ENCODE data around the gene YBX2.

Gene YBX2

DNA sequence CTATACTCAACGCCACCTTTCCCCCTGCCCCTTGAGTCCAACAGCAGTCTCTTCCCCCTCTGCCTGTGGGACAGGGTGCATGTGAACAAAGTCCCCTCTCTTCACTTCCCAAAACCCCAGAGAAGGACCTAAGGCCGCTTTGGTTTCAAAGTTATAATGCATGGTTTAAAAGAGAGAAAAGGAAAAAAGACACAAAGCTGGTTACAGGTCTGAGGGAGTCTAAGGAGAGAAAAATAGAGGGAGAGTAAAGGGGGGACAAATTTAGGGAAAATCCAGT is 51.0 kb downstream of the YBX2 start:
- no peak for DNase-seq

DNA sequence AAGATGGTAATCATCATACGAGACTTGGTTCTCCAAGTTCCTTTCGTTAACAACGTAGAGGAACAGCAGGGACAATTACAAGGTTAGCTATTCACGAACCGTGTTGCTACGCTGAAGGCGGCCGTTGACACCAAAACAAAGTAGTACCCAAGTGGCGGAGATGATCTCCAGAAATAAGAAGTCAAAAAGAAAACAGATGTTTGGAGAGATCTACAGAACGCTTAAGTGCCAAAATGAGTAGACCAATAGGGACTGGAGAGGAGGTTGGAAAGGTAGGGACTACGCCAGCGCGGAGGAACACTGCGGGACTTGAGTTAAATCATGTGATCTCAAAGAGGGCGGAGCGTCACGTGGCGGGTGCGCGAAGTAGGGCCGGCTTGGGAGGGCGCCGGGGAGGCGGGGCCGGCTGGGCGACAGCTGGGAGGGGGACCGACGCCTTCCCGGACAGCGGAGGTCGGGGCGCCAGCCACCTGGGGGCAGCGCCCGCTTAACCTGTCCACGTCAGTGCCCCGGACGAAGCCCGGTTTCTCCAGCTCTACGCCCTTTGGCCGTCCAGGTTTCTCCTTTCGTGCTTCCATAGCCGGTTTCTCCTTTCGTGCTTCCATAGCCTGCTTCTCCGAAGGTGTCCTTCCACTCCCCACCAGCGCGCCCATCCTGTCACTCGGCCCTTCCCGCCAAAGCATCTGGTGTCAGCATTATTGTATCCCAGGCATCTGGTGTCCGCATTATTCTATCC is 51.6 kb downstream of the YBX2 start:
- peak; percentile 62 to 96 (median 93) for DNase-seq

DNA sequence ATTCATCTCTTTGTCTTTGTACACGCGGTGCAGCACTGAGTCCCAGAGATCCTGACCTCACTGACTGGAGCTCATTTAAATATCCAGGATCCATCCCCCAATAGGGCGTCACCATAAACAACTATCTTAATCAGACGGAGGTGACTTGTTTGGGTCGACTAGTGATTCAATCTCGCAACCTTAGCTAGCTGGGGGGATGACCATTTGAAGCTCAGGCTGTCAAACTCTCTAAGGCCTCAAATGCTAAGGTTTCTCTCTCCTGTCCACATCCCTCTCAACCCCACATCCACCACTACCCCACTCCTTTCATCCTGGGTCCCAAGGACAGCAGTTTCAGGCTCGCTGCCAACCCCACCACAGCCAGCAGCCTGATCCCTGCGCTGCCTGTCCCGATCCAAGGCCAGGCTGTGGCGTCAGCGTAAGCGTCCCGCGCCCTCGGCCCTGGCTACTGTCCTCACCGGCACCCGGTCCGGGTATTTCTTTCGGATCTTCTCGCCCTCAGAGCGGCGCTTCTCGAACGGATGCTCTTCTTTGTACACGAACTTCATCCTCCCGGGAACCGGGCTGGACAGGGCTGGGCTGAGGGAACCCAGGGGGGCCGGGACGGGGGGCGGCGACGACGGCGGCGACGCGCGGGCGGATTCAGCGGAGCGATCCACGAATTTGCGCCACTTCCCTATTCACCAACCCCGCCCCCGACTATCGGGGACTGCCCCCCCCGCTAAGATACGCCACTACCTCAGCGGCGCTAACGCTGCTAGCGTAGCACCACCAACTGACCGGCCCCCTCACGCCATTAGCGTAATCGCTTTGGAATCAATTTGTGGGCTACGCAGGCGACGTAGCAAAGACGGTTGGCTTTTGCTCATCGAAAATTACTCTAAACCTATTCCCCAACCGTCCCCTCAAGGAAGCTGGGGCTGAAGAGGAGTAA is 52.4 kb downstream of the YBX2 start, which contains the start of gene GABARAP:
TSS of gene GABARAP (minus strand) at position 667 of the 934 bp plus-strand sequence. CDS start at position 548, 119 bp downstream.
- peak; percentile 76 to 96 (median 92) for DNase-seq

DNA sequence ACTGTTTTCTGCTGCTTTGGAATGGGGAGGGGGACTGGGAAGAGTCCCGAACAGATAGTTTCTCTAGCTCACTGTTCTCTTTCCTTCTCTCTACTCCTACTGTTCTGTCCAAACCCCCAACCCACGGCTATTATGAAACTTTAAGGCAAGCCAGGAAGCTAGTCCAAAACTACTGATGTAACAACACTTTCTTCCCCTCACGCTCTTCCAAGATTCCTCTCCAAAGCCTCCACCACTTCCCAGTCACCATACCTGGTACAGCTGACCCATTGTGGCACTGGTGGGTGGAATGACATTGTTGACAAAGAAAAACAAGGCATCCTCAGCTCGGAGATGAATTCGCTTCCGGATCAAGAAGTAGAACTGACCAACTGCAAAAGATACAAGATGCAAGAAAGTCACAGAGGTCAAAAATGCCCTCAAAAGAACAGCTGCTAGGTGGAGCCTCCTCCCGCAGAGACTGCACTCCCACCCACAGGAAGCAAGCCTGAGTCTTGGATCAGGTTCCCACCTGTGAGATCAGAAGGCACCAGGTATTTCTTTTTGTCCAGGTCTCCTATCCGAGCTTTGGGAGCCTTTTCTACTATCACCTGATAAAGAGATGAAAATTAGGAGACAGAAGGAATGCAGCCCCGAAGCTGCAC is 53.2 kb downstream of the YBX2 start:
- DNase-seq = no peak

DNA sequence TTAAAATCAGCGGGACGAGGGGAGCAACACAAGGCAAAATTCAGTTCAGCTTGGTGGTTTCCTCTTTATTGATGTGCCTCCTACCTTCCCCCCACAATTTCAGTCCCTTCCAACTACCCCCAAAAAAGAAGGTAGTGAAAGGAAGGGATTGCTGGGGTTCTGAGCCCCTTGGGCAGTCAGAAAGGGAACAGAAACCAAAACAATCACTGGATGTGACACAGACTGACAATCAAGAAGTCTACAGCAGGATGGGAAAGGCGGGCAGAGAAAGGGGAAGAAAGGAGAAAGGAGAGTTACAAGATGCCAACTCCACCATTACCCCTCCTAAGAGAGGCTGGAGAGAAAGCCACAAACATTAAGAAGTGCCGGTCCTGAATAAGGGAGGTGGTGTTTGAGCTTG is 54.1 kb downstream of the YBX2 start:
- DNase-seq = peak in 1 of 14 donors; percentile 34

DNA sequence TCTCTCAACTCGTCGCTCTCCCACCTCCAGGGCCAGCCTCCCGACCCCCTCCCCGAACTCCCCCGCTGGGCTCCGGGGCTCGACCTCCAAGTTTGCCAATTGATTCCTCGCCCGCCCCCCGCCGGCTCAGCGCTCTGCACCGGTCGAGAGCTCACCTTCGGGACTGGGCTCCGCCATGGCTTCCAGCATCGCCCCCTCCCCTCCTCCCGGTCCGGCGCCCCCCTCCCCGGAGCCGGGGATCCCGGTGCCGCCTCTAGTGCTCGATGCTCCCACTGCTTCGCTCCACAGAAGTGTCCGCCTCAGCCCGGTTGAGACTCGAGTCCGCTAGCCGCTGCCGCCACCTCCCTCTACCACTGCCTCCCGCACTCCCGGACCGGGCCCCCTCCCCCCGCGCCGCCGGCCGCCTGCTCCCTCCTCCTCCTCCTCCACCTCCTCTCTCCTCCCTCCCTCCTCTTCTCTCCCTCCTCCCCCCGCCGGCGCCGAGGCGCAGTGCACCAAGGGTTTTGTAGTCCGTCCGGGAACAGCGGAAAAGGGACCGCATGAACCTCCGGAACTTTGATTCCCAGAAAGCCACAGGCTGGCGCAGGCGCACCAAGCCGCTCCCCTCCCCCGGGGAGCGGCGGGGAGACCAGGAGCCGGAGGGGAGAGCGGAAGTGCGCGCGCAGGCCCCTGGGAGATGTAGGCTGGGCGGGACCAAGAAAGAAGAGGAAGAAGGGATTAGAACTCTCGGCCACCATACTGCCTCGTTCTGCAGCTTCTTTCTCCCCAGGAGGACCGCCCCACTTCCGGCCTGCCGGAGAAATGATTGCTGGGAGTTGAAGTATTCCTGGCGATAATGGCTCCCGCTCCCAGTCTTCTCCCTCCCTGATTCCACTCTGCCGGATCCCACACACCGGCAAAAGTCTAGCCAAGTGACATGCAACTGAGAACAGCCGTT is 55.1 kb downstream of the YBX2 start, which contains the start of gene PHF23:
TSS of gene PHF23 (minus strand) at position 367 of the 937 bp plus-strand sequence. CDS start at position 189, 178 bp downstream.
- peak; percentile 96 to 100 (median 99) for DNase-seq

DNA sequence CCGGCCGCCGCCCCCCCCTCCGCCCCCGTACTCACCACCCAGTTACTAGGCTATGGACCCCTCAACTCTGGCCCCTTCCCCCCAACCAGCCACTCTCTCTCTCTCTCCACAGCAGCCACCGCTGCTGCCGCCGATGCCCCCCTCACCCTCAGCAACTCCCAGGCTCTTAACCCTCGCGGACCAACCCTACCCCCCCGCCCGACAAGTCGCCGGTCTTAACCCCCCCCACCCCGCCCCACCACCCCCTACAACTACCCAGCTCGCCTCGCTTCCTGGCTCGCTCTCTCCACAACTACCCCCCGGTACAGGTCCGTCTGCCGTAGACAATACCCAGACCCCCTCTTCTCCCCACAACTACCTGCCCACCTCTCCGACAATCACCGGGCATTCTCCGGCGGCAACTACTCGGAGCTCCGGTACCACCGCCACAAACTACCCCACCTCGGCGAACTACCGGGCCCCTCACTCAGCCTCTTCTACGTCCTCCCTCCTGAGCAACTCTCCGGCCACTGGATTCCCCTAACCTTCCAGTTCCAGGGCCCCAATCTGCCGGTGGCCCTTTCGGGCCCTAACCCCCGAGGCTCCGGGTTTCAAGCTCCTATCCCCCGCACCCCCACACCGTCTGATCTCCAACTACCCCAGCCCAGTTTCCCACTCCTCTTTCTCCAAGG is 55.9 kb downstream of the YBX2 start:
- peak in 3 of 14 donors; percentile 41 to 76 (median 66) for DNase-seq
